Motor neuron (in vitro differentiated cells): ENCODE measurements around the gene DYRK3. TPM values are rescaled to one million over a fixed set of nuclear protein-coding genes. Genes with fewer than 3 reads are reported as not detected.
"Not testable (repeated sequence)": the region's sequence is repeated elsewhere in the genome, so short reads cannot be mapped to it uniquely, and the experiment has no call there.

Experiments used
- ATAC-seq, 8 experiments: fragments of 200-7000 bp; cut with Tn5 transposase; replicated peaks in 6 of 8; 2 replicates each; pipeline ENCODE4 v1.8.0; 2021; ENCODE audit warnings: mild to moderate bottlenecking in 8 of 8, moderate library complexity in 8 of 8
- H3K27ac ChIP-seq, 2 donors: fragments of 250-450 bp; sonication (Bioruptor Pico); 2 replicates each; pipeline ENCODE4 v1.9.0; 2021; ENCODE audit warnings: antibody characterized with exemption in 2 of 2, mild to moderate bottlenecking in 2 of 2, moderate library complexity in 1 of 2
- H3K4me1 ChIP-seq, 2 donors: fragments of 250-450 bp; sonication (Bioruptor Pico); replicated peaks in 1 of 2; 2 replicates each; pipeline ENCODE4 v1.6.1; 2021; ENCODE audit warnings: antibody characterized with exemption in 2 of 2, mild to moderate bottlenecking in 2 of 2, moderate library complexity in 1 of 2
- H3K4me3 ChIP-seq, 5 donors: fragments of 250-450 bp; sonication (Bioruptor Pico); 2 replicates each; pipeline ENCODE4 v1.9.0; 2021; ENCODE audit warnings: antibody characterized with exemption in 5 of 5, mild to moderate bottlenecking in 5 of 5, moderate library complexity in 4 of 5
- WGBS, 10 experiments: fragments of 450-650 bp; shearing (Covaris generic); methylation state at CpG; one replicate each; pipeline ENCODE4 v1.0.0; 2022; 5-methylcytosine and 5-hydroxymethylcytosine counted together
- in situ Hi-C, 9 experiments: fragments of 400-800 bp; cut with MboI; loops; one replicate each; pipeline ENCODE4 v1.15.0; 2021; ENCODE audit warnings: low sequenced_read_pairs in 9 of 9, low pct_unique_long_range_greater_than_20kb in 2 of 9; ENCODE audit not compliant: unreplicated experiment in 9 of 9
- total RNA-seq, 8 experiments: library from RNA; unstranded; fragments of 300-600 nt; gene quantifications; 2 replicates each; pipeline versions ENCODE4 v1.2.3 to v1.2.4, GENCODE V29; 2022

Gene DYRK3
- total RNA-seq, 8 experiments from 2014 or later, result 6.6 to 27.4 (median 19.4) TPM

- WGBS, 10 experiments, result 0 to 22% (median 0%) methylated on average over 1 to 9 of the region's 14 CpGs
- H3K27ac ChIP-seq, result peak overlapping the region in 1 of 2 donors; percentile 80
- peaks cover 19 to 23% of the 10 kb centered on the region in 2 donors for H3K4me1 ChIP-seq
- peak in 3 of 8 experiments; percentile 5 to 8 (median 6) for ATAC-seq
- H3K4me3 ChIP-seq, result peak overlapping the region; percentile 78 to 97 (median 92)
- in situ Hi-C loops, result loop anchor here in 2 of 9 experiments (25.0 kb wide), 1 partner anchor 276 kb away; the partner anchor contains the start of gene FCMR (in 2 of the 2)
Measured at GRCh38 chr1:206635978-206636345, 626 bp downstream of the DYRK3 start.

GRCh38 chr1:206636671-206637070 lies 1.3 kb downstream of the DYRK3 start:
- no peak for ATAC-seq
- Histone ChIP-seq H3K27ac (no peak overlapping the region), H3K4me1 (peaks cover 19 to 23% of the 10 kb centered on the region in 2 donors), H3K4me3 (peak overlapping the region; percentile 78 to 97 (median 92))
- in situ Hi-C loops, result loop anchor here in 2 of 9 experiments (25.0 kb wide), 1 partner anchor 276 kb away; the partner anchor contains the start of gene FCMR (in 2 of the 2)
- 0 to 43% (median 21%) methylated on average over 2 to 4 of the region's 4 CpGs for WGBS, 10 experiments

GRCh38 chr1:206637605-206638004 lies 2.3 kb downstream of the DYRK3 start:
- in situ Hi-C loops, result loop anchor here in 2 of 9 experiments (25.0 kb wide), 1 partner anchor 275 kb away; the partner anchor contains the start of gene FCMR (in 2 of the 2)
- no peak overlapping the region for H3K27ac ChIP-seq
- peaks cover 19 to 23% of the 10 kb centered on the region in 2 donors for H3K4me1 ChIP-seq
- H3K4me3 ChIP-seq, result peak overlapping the region in 2 of 5 donors; percentile 78 to 92
- ATAC-seq, result no peak

- not testable (repeated sequence) for H3K4me1 ChIP-seq, ATAC-seq, H3K27ac ChIP-seq, H3K4me3 ChIP-seq
- no CpG with 5 or more reads among the region's 2 CpGs for WGBS, 10 experiments
- in situ Hi-C loops, result loop anchor here in 2 of 9 experiments (25.0 kb wide), 1 partner anchor 270 kb away; the partner anchor contains the start of gene FCMR (in 2 of the 2)
Measured at GRCh38 chr1:206642074-206642473, 6.7 kb downstream of the DYRK3 start.

GRCh38 chr1:206643118-206643698 lies 7.9 kb downstream of the DYRK3 start:
- H3K4me1 ChIP-seq, result no peaks in the 10 kb centered on the region
- WGBS, 10 experiments, result 29 to 100% (median 89%) methylated on average over 1 to 3 of the region's 3 CpGs; no CpG with 5 or more reads in 1 of the 10 experiments
- in situ Hi-C loops, result loop anchor here in 2 of 9 experiments (25.0 kb wide), 1 partner anchor 269 kb away; the partner anchor contains the start of gene FCMR (in 2 of the 2)
- ATAC-seq, result no peak
- no peak overlapping the region for H3K27ac ChIP-seq
- H3K4me3 ChIP-seq, result no peak overlapping the region

- Histone ChIP-seq H3K27ac (no peak overlapping the region), H3K4me3 (no peak overlapping the region), H3K4me1 (no peaks in the 10 kb centered on the region)
- in situ Hi-C loops, result loop anchor here in 2 of 9 experiments (25.0 kb wide), 1 partner anchor 266 kb away; the partner anchor contains the start of gene FCMR (in 2 of the 2)
- 75 to 100% (median 89%) methylated on average over 1 of the region's 1 CpG; no CpG with 5 or more reads in 5 of the 10 experiments for WGBS, 10 experiments
- ATAC-seq, result no peak
Measured at GRCh38 chr1:206646504-206646903, 11.2 kb downstream of the DYRK3 start.

- no peaks in the 10 kb centered on the region for H3K4me1 ChIP-seq
- ATAC-seq, result no peak
- in situ Hi-C loops, result loop anchor here in 2 of 9 experiments (25.0 kb wide), 1 partner anchor 265 kb away; the partner anchor contains the start of gene FCMR (in 2 of the 2)
- no peak overlapping the region for H3K27ac ChIP-seq
- H3K4me3 ChIP-seq, result no peak overlapping the region
Measured at GRCh38 chr1:206647224-206647623, 11.9 kb downstream of the DYRK3 start.

- Histone ChIP-seq H3K27ac (no peak overlapping the region), H3K4me3 (no peak overlapping the region), H3K4me1 (no peaks in the 10 kb centered on the region)
- ATAC-seq, result no peak
- in situ Hi-C loops, result loop anchor here in 2 of 9 experiments (25.0 kb wide), 1 partner anchor 263 kb away; the partner anchor contains the start of gene FCMR (in 2 of the 2)
- 78 to 100% (median 94%) methylated on average over 1 to 5 of the region's 5 CpGs for WGBS, 10 experiments
Measured at GRCh38 chr1:206649261-206649921, 14.1 kb downstream of the DYRK3 start.

- no peaks in the 10 kb centered on the region for H3K4me1 ChIP-seq
- H3K4me3 ChIP-seq, result no peak overlapping the region
- H3K27ac ChIP-seq, result no peak overlapping the region
- in situ Hi-C loops, result no loop called here
- 77 to 100% (median 96%) methylated on average over 1 to 3 of the region's 3 CpGs; no CpG with 5 or more reads in 4 of the 10 experiments for WGBS, 10 experiments
- no peak for ATAC-seq
Measured at GRCh38 chr1:206651014-206651413, 15.7 kb downstream of the DYRK3 start.

GRCh38 chr1:206651958-206652890 lies 16.9 kb downstream of the DYRK3 start:
- in situ Hi-C loops, result no loop called here
- Histone ChIP-seq H3K4me1 (no peaks in the 10 kb centered on the region), H3K27ac (no peak overlapping the region), H3K4me3 (no peak overlapping the region)
- WGBS, 10 experiments, result 90 to 100% (median 98%) methylated on average over 2 to 5 of the region's 5 CpGs; no CpG with 5 or more reads in 2 of the 10 experiments
- no peak for ATAC-seq

GRCh38 chr1:206653715-206654459 lies 18.6 kb downstream of the DYRK3 start:
- Histone ChIP-seq H3K4me1 (no peaks in the 10 kb centered on the region), H3K4me3 (no peak overlapping the region), H3K27ac (no peak overlapping the region)
- no peak for ATAC-seq
- 24 to 97% (median 91%) methylated on average over 2 to 7 of the region's 7 CpGs for WGBS, 10 experiments
- in situ Hi-C loops, result no loop called here

- Histone ChIP-seq H3K27ac (no peak overlapping the region), H3K4me3 (no peak overlapping the region), H3K4me1 (no peaks in the 10 kb centered on the region)
- peak in 4 of 8 experiments; percentile 16 to 64 (median 36) for ATAC-seq
- WGBS, 10 experiments, result 33 to 100% (median 72%) methylated on average over 1 to 2 of the region's 2 CpGs
- in situ Hi-C loops, result no loop called here
Measured at GRCh38 chr1:206654828-206655227, 19.5 kb downstream of the DYRK3 start.
